GM19099 (cell line): ENCODE measurements around the gene UBASH3B.

Experiments used
- POLR2A ChIP-seq: IDR thresholded peaks from 3 replicates; pipeline ENCODE4 v1.6.1; 2011; ENCODE audit warnings: low read depth; ENCODE audit not compliant: insufficient read length; ENCODE audit errors: extremely low read depth

Gene UBASH3B

GRCh38 chr11:122862091-122862490 is 206.6 kb downstream of the UBASH3B start:
- no peak for TF ChIP-seq POLR2A

DNA sequence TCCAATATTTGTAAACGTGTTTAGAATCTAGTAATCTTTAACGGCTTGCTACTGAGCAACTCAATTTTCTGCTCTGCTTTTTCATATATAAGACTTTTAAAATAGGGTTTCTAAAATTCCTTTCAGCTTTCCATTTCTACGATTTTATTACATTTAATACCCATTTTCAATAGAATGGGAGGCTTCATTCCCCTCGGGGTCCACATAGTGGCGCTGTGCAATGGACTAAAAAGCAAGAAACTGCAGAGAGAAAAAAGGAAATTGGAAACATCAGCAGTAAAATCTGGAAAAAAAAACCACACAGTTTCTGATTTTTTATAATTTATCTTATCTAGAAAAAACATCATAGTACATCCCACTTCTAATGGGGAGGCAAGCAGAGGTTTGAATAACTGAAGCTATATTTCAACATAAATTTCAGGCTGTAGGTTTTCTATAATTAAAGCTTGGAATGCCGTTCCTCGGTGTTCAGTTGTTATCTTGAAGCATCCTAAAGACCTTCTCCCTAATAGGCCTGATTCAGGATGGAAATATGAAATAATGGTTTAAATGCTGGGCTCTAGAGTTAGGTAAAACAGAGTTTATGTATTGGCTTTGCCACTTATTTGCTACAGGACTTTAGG is 208.3 kb downstream of the UBASH3B start:
- no peak for TF ChIP-seq POLR2A
